ENCODE results near the gene RXRG. TPM values are rescaled to one million over a fixed set of nuclear protein-coding genes. Genes with fewer than 3 reads are reported as not detected.

RXRG gene
- total and polyA plus RNA-seq, 2 of the 8 experiments (the other 6 are each of a cell fraction or from before 2014, with no cell fraction given) = not detected

DNA sequence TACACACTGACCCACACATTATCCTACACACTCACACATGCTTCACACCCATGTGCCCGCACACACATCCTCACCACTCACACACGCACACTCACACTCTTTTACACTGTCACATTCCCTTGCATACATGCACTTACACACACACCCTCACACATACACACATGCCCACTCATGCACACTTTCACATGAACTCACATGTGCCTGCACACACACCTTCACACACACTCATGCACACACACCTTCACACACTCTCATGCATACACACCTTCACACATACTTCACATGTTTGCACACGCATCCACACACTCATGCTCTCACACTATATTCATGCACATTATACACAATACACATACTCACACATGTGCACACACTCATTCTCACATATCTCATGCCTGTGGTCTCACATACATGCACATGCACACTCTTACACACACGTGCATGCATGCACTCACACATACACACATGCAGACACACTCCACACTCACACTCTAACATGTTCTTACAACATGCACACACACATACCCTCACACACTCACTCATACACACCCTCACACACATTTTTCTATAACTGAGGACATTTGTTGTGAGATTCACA is 42.3 kb downstream of the RXRG start:
- no peak overlapping the region for H2BK5ac ChIP-seq (ENCODE audit: low read depth, low read length)
- ChIA-PET CTCF (ENCODE audit: partially characterized antibody) (interaction anchor here (0.7 to 12.4 kb wide), 13 partner anchors 7 to 241 kb away, joined by 3 to 337 read pairs (median 6); no protein-coding TSS in a partner anchor), POLR2A (ENCODE audit: partially characterized antibody) (no interaction called here)
- H3K4ac ChIP-seq (replicated peaks; ENCODE audit: insufficient read length, low read depth, low read length) = no peak overlapping the region
- no peak overlapping the region for H2AFZ ChIP-seq (ENCODE audit: low read length)
- H4K20me1 ChIP-seq (replicated peaks in 1 of 2; ENCODE audit: control insufficient read depth in 1 of 2, insufficient read depth in 2 of 2, low read length in 2 of 2) = peaks cover 0 to 2% of the 10 kb centered on the region in 2 experiments
- no peak overlapping the region for H3K14ac ChIP-seq (ENCODE audit: insufficient read length)
- no peaks in the 10 kb centered on the region for H3K9me3 ChIP-seq (ENCODE audit: insufficient read depth in 2 of 2, low read depth in 1 of 2, low read length in 1 of 2)
- H2BK120ac ChIP-seq (replicated peaks; ENCODE audit: low read depth, low read length) = no peak overlapping the region
- no peak overlapping the region for H3K56ac ChIP-seq (replicated peaks; ENCODE audit: insufficient read length, low read depth, low read length)
- no peak overlapping the region for H3K18ac ChIP-seq (ENCODE audit: extremely low read depth, low read length)
- DNase-seq (ENCODE audit: low read depth in 1 of 2, low spot score in 2 of 2) (no peak), FAIRE-seq (no peak)
- H4K5ac ChIP-seq (ENCODE audit: insufficient read length, low read depth, low read length) = no peak overlapping the region
- H4K91ac ChIP-seq (replicated peaks; ENCODE audit: insufficient read length, low read length) = peak overlapping the region; percentile 45
- peak overlapping the region; percentile 83; the same call in 1 of the 2 replicates for H2BK15ac ChIP-seq (ENCODE audit: low read length)
- no peak overlapping the region for H3K4me2 ChIP-seq (ENCODE audit: insufficient read depth in 1 of 2, low read depth in 2 of 2, low read length in 2 of 2)
- H3K27me3 ChIP-seq (replicated peaks in 1 of 4; ENCODE audit: control insufficient read depth in 3 of 4, extremely low read depth in 1 of 4, insufficient read depth in 3 of 4, low read length in 3 of 4) = no peaks in the 10 kb centered on the region; a peak in 1 of 7 replicates
- H3K36me3 ChIP-seq (ENCODE audit: control insufficient read depth in 2 of 4, insufficient read depth in 4 of 4, low read length in 3 of 4) = no peaks in the 10 kb centered on the region
- H3K23ac ChIP-seq (ENCODE audit: insufficient read length) = no peak overlapping the region
- 0 out of 2 replicates have a peak overlapping the region, but pooled peaks have one; percentile 17 for H2BK20ac ChIP-seq (ENCODE audit: low read length)
- no peaks in the 10 kb centered on the region; the same call in 1 of the 2 replicates for H3K23me2 ChIP-seq (ENCODE audit: low read depth, low read length)
- no peak overlapping the region for H4K8ac ChIP-seq (ENCODE audit: extremely low read depth, insufficient read depth, low read length)
- H3K4me3 ChIP-seq (ENCODE audit: extremely low read depth in 1 of 4, insufficient read depth in 2 of 4, low read depth in 3 of 4, low read length in 4 of 4) = no peak overlapping the region
- H3K9ac ChIP-seq (replicated peaks in 1 of 4; ENCODE audit: extremely low read depth in 1 of 4, low read depth in 3 of 4, low read length in 3 of 4) = no peak overlapping the region
- H3K27ac ChIP-seq (ENCODE audit: low read depth, low read length) = no peak overlapping the region
- H3K79me2 ChIP-seq (ENCODE audit: control insufficient read depth in 1 of 2, insufficient read depth in 2 of 2, low read length in 2 of 2) = no peaks in the 10 kb centered on the region
- no peak overlapping the region; the same call in 1 of the 2 replicates for H2BK12ac ChIP-seq (ENCODE audit: low read depth, low read length)
- peaks cover 4% of the 10 kb centered on the region; the same call in 1 of the 2 replicates for H3K79me1 ChIP-seq (ENCODE audit: low read depth, low read length)
- no peaks in the 10 kb centered on the region for H3K4me1 ChIP-seq (replicated peaks in 1 of 4; ENCODE audit: control insufficient read depth in 3 of 4, insufficient read depth in 4 of 4, low read length in 3 of 4)
- WGBS, 2 experiments (ENCODE audit: extremely low coverage in 1 of 2, insufficient coverage in 1 of 2, insufficient read length in 1 of 2, insufficient replicate concordance in 2 of 2, low coverage in 1 of 2, low lambda C conversion rate in 2 of 2, missing lambda C conversion rate in 1 of 2) = 80 to 100% methylated on average over 2 to 4 of the region's 4 CpGs
- H2AK5ac ChIP-seq (ENCODE audit: low read depth, low read length) = peak overlapping the region; percentile 97
- TF ChIP-seq RAD21 (IDR thresholded peaks at IDR 0.05 in 1 of 2, conservative IDR thresholded peaks at IDR 0.05 in 1 of 2; ENCODE audit: low read depth in 2 of 2, low read length in 2 of 2) (no peak), HDAC2 (IDR thresholded peaks at IDR 0.05; ENCODE audit: borderline replicate concordance in 1 of 2, low read depth in 2 of 2, low read length in 2 of 2) (no peak), MAFK (IDR thresholded peaks at IDR 0.05; ENCODE audit: low read depth, low read length) (no peak), KDM4A (IDR thresholded peaks at IDR 0.05; ENCODE audit: low read depth, low read length, severe bottlenecking) (no peak), SP4 (IDR thresholded peaks at IDR 0.05; ENCODE audit: low read length) (no peak), KDM1A (IDR thresholded peaks at IDR 0.05; ENCODE audit: borderline replicate concordance, low read length) (no peak), TBP (IDR thresholded peaks at IDR 0.05; ENCODE audit: low read depth, low read length) (no peak), SIX5 (IDR thresholded peaks at IDR 0.05; ENCODE audit: low read depth, low read length) (no peak)
- TF ChIP-seq, protein P1, sequence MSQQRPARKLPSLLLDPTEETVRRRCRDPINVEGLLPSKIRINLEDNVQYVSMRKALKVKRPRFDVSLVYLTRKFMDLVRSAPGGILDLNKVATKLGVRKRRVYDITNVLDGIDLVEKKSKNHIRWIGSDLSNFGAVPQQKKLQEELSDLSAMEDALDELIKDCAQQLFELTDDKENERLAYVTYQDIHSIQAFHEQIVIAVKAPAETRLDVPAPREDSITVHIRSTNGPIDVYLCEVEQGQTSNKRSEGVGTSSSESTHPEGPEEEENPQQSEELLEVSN (IDR thresholded peaks at IDR 0.05) = no peak
